ENCODE measurements around the gene ARID4B.

Gene ARID4B

GRCh38 chr1:235149824-235150223 is 178.2 kb downstream of the ARID4B start:
- Histone ChIP-seq H3K9ac (ENCODE audit: low read length) (no peak overlapping the region), H4K91ac (ENCODE audit: low read depth, low read length) (no peak overlapping the region), H4K12ac (ENCODE audit: low read depth, low read length) (no peak overlapping the region), H2BK12ac (ENCODE audit: low read length) (no peak overlapping the region), H3K27ac (ENCODE audit: low read depth, low read length) (no peak overlapping the region), H3K79me1 (ENCODE audit: low read length) (no peaks in the 10 kb centered on the region), H3K4me1 (ENCODE audit: control insufficient read depth in 1 of 2, insufficient read depth in 2 of 2, low read length in 2 of 2) (no peaks in the 10 kb centered on the region), H3K4me3 (ENCODE audit: low read depth, low read length) (no peak overlapping the region), H2BK5ac (ENCODE audit: low read depth, low read length, poor library complexity) (no peak overlapping the region), H3K27me3 (ENCODE audit: insufficient read depth, low read length) (no peaks in the 10 kb centered on the region), H3K79me2 (ENCODE audit: control insufficient read depth, insufficient read depth, low read length, poor library complexity) (no peaks in the 10 kb centered on the region), H2AK5ac (ENCODE audit: low read length) (no peak overlapping the region), H3K36me3 (ENCODE audit: control insufficient read depth in 1 of 2, insufficient read depth in 2 of 2, low read length in 2 of 2) (peaks cover 31 to 53% of the 10 kb centered on the region in 2 experiments), H3K23ac (ENCODE audit: low read length) (no peak overlapping the region), H3K14ac (ENCODE audit: low read length) (no peak overlapping the region), H4K8ac (ENCODE audit: low read depth, low read length) (no peak overlapping the region), H2BK120ac (ENCODE audit: insufficient read depth, low read length, poor library complexity) (no peak overlapping the region), H2AFZ (ENCODE audit: insufficient read depth, low read length, poor library complexity) (no peak overlapping the region), H3K9me3 (ENCODE audit: insufficient read depth, low read depth, low read length) (no peaks in the 10 kb centered on the region), H3K4ac (ENCODE audit: low read depth, low read length) (no peak overlapping the region), H3K18ac (ENCODE audit: low read length) (no peak overlapping the region), H3K4me2 (ENCODE audit: low read length) (no peak overlapping the region)
- no peak for DNase-seq
- no CpG with 5 or more reads among the region's 9 CpGs for WGBS (ENCODE audit: extremely low coverage, insufficient coverage, insufficient read length)

DNA sequence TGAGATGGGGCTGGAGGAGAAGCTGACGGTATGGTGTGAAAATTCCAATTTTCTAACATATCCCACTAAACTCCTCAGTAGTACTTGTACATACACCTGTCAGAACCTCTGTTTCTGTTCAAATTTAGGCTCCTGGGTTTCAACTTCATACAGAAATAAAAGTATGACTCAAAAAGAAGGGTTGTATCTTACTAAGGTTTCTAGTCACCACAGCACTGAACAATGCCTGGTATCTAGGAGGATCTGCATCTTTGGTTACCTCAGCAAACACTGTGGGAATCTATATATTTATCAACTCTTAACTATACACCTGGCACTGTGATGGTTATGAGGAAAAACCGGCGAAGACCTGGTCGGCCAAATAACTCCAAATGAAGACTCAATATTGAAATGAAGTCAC is 180.7 kb downstream of the ARID4B start:
- Histone ChIP-seq H3K23ac (ENCODE audit: low read length) (no peak overlapping the region), H2AFZ (ENCODE audit: insufficient read depth, low read length, poor library complexity) (no peak overlapping the region), H3K4me1 (ENCODE audit: control insufficient read depth in 1 of 2, insufficient read depth in 2 of 2, low read length in 2 of 2) (no peaks in the 10 kb centered on the region), H3K36me3 (ENCODE audit: control insufficient read depth in 1 of 2, insufficient read depth in 2 of 2, low read length in 2 of 2) (peaks cover 39 to 55% of the 10 kb centered on the region in 2 experiments), H4K12ac (ENCODE audit: low read depth, low read length) (no peak overlapping the region), H3K4me3 (ENCODE audit: low read depth, low read length) (no peak overlapping the region), H3K9me3 (ENCODE audit: insufficient read depth, low read depth, low read length) (no peaks in the 10 kb centered on the region), H2BK12ac (ENCODE audit: low read length) (no peak overlapping the region), H3K27me3 (ENCODE audit: insufficient read depth, low read length) (no peaks in the 10 kb centered on the region), H3K27ac (ENCODE audit: low read depth, low read length) (no peak overlapping the region), H3K4me2 (ENCODE audit: low read length) (no peak overlapping the region), H3K4ac (ENCODE audit: low read depth, low read length) (no peak overlapping the region), H4K8ac (ENCODE audit: low read depth, low read length) (no peak overlapping the region), H2AK5ac (ENCODE audit: low read length) (no peak overlapping the region), H4K91ac (ENCODE audit: low read depth, low read length) (no peak overlapping the region), H3K18ac (ENCODE audit: low read length) (no peak overlapping the region), H3K9ac (ENCODE audit: low read length) (no peak overlapping the region), H2BK120ac (ENCODE audit: insufficient read depth, low read length, poor library complexity) (no peak overlapping the region), H3K79me2 (ENCODE audit: control insufficient read depth, insufficient read depth, low read length, poor library complexity) (no peaks in the 10 kb centered on the region), H2BK5ac (ENCODE audit: low read depth, low read length, poor library complexity) (no peak overlapping the region), H3K79me1 (ENCODE audit: low read length) (no peaks in the 10 kb centered on the region), H3K14ac (ENCODE audit: low read length) (no peak overlapping the region)
- WGBS (ENCODE audit: extremely low coverage, insufficient coverage, insufficient read length), result no CpG with 5 or more reads among the region's 4 CpGs
- DNase-seq, result no peak

GRCh38 chr1:235145639-235146038 is 182.3 kb downstream of the ARID4B start:
- Histone ChIP-seq H3K9ac (ENCODE audit: low read length) (no peak overlapping the region), H4K12ac (ENCODE audit: low read depth, low read length) (no peak overlapping the region), H3K4me3 (ENCODE audit: low read depth, low read length) (no peak overlapping the region), H2BK120ac (ENCODE audit: insufficient read depth, low read length, poor library complexity) (no peak overlapping the region), H3K79me2 (ENCODE audit: control insufficient read depth, insufficient read depth, low read length, poor library complexity) (no peaks in the 10 kb centered on the region), H4K8ac (ENCODE audit: low read depth, low read length) (no peak overlapping the region), H3K79me1 (ENCODE audit: low read length) (no peaks in the 10 kb centered on the region), H3K9me3 (ENCODE audit: insufficient read depth, low read depth, low read length) (peaks cover 2% of the 10 kb centered on the region), H3K18ac (ENCODE audit: low read length) (no peak overlapping the region), H3K27ac (ENCODE audit: low read depth, low read length) (no peak overlapping the region), H3K36me3 (ENCODE audit: control insufficient read depth in 1 of 2, insufficient read depth in 2 of 2, low read length in 2 of 2) (peaks cover 43 to 54% of the 10 kb centered on the region in 2 experiments), H4K91ac (ENCODE audit: low read depth, low read length) (no peak overlapping the region), H3K27me3 (ENCODE audit: insufficient read depth, low read length) (no peaks in the 10 kb centered on the region), H3K4me1 (ENCODE audit: control insufficient read depth in 1 of 2, insufficient read depth in 2 of 2, low read length in 2 of 2) (no peaks in the 10 kb centered on the region), H3K23ac (ENCODE audit: low read length) (no peak overlapping the region), H3K14ac (ENCODE audit: low read length) (no peak overlapping the region), H2BK5ac (ENCODE audit: low read depth, low read length, poor library complexity) (no peak overlapping the region), H2AK5ac (ENCODE audit: low read length) (no peak overlapping the region), H3K4ac (ENCODE audit: low read depth, low read length) (no peak overlapping the region), H3K4me2 (ENCODE audit: low read length) (no peak overlapping the region), H2AFZ (ENCODE audit: insufficient read depth, low read length, poor library complexity) (no peak overlapping the region), H2BK12ac (ENCODE audit: low read length) (no peak overlapping the region)
- DNase-seq, result no peak
- WGBS (ENCODE audit: extremely low coverage, insufficient coverage, insufficient read length), result no CpG with 5 or more reads among the region's 6 CpGs

GRCh38 chr1:235142991-235143390 is 185.0 kb downstream of the ARID4B start:
- Histone ChIP-seq H3K14ac (ENCODE audit: low read length) (no peak overlapping the region), H2BK12ac (ENCODE audit: low read length) (no peak overlapping the region), H2AFZ (ENCODE audit: insufficient read depth, low read length, poor library complexity) (no peak overlapping the region), H3K27me3 (ENCODE audit: insufficient read depth, low read length) (no peaks in the 10 kb centered on the region), H3K23ac (ENCODE audit: low read length) (no peak overlapping the region), H3K4ac (ENCODE audit: low read depth, low read length) (no peak overlapping the region), H3K4me1 (ENCODE audit: control insufficient read depth in 1 of 2, insufficient read depth in 2 of 2, low read length in 2 of 2) (no peaks in the 10 kb centered on the region), H3K36me3 (ENCODE audit: control insufficient read depth in 1 of 2, insufficient read depth in 2 of 2, low read length in 2 of 2) (peaks cover 56 to 61% of the 10 kb centered on the region in 2 experiments), H3K79me2 (ENCODE audit: control insufficient read depth, insufficient read depth, low read length, poor library complexity) (no peaks in the 10 kb centered on the region), H3K9me3 (ENCODE audit: insufficient read depth, low read depth, low read length) (peaks cover 2% of the 10 kb centered on the region), H2BK120ac (ENCODE audit: insufficient read depth, low read length, poor library complexity) (no peak overlapping the region), H2BK5ac (ENCODE audit: low read depth, low read length, poor library complexity) (no peak overlapping the region), H3K4me2 (ENCODE audit: low read length) (no peak overlapping the region), H3K4me3 (ENCODE audit: low read depth, low read length) (no peak overlapping the region), H2AK5ac (ENCODE audit: low read length) (no peak overlapping the region), H3K79me1 (ENCODE audit: low read length) (no peaks in the 10 kb centered on the region), H3K9ac (ENCODE audit: low read length) (no peak overlapping the region), H3K27ac (ENCODE audit: low read depth, low read length) (no peak overlapping the region), H4K91ac (ENCODE audit: low read depth, low read length) (no peak overlapping the region), H4K8ac (ENCODE audit: low read depth, low read length) (no peak overlapping the region), H3K18ac (ENCODE audit: low read length) (no peak overlapping the region), H4K12ac (ENCODE audit: low read depth, low read length) (no peak overlapping the region)
- no CpG with 5 or more reads among the region's 4 CpGs for WGBS (ENCODE audit: extremely low coverage, insufficient coverage, insufficient read length)
- DNase-seq, result no peak

Measured in trophoblast cell (in vitro differentiated cells and primary cell).